ENCODE measurements around the gene SLC13A3.

Gene SLC13A3

GRCh38 chr20:46660487-46660886 lies 9.2 kb upstream of the SLC13A3 start:
- H3K4me3 ChIP-seq (replicated peaks; ENCODE audit: insufficient read depth, low read length) = no peak overlapping the region
- no peak for DNase-seq (ENCODE audit: low read depth in 1 of 2, low spot score in 1 of 2)
- TF ChIP-seq GABPA (IDR thresholded peaks at IDR 0.05; ENCODE audit: low read depth) = no peak
- TF ChIP-seq REST (IDR thresholded peaks at IDR 0.05; ENCODE audit: insufficient replicate concordance, low read depth) = no peak
- no peak for TF ChIP-seq CTCF (IDR thresholded peaks at IDR 0.05; ENCODE audit: insufficient read depth, low read length)
- no peak for TF ChIP-seq SPI1 (IDR thresholded peaks at IDR 0.05; ENCODE audit: borderline replicate concordance, low read depth)
- TF ChIP-seq POLR2AphosphoS5 (IDR thresholded peaks at IDR 0.05; ENCODE audit: low read depth) = no peak
- H3K27ac ChIP-seq (replicated peaks) = no peak overlapping the region
- no peaks in the 10 kb centered on the region for H3K27me3 ChIP-seq (ENCODE audit: insufficient read depth, poor library complexity, severe bottlenecking)

- H3K4me3 ChIP-seq (replicated peaks; ENCODE audit: insufficient read depth, low read length) = no peak overlapping the region
- TF ChIP-seq CTCF (IDR thresholded peaks at IDR 0.05; ENCODE audit: insufficient read depth, low read length) (no peak), SPI1 (IDR thresholded peaks at IDR 0.05; ENCODE audit: borderline replicate concordance, low read depth) (no peak), REST (IDR thresholded peaks at IDR 0.05; ENCODE audit: insufficient replicate concordance, low read depth) (no peak), GABPA (IDR thresholded peaks at IDR 0.05; ENCODE audit: low read depth) (no peak), POLR2AphosphoS5 (IDR thresholded peaks at IDR 0.05; ENCODE audit: low read depth) (no peak)
- DNase-seq (ENCODE audit: low read depth in 1 of 2, low spot score in 1 of 2) = no peak
Measured at GRCh38 chr20:46657618-46658017, 6.4 kb upstream of the SLC13A3 start.

GRCh38 chr20:46657137-46657536 lies 5.9 kb upstream of the SLC13A3 start:
- TF ChIP-seq CTCF (IDR thresholded peaks at IDR 0.05; ENCODE audit: insufficient read depth, low read length) = no peak
- TF ChIP-seq POLR2AphosphoS5 (IDR thresholded peaks at IDR 0.05; ENCODE audit: low read depth) = no peak
- TF ChIP-seq SPI1 (IDR thresholded peaks at IDR 0.05; ENCODE audit: borderline replicate concordance, low read depth) = no peak
- no peak for TF ChIP-seq REST (IDR thresholded peaks at IDR 0.05; ENCODE audit: insufficient replicate concordance, low read depth)
- no peak for TF ChIP-seq GABPA (IDR thresholded peaks at IDR 0.05; ENCODE audit: low read depth)

More at GRCh38 chr20:46657618-46658017, 6.4 kb upstream of the SLC13A3 start:
- Histone ChIP-seq H3K27me3 (ENCODE audit: insufficient read depth, poor library complexity, severe bottlenecking) (peaks cover 2% of the 10 kb centered on the region), H3K27ac (replicated peaks) (no peak overlapping the region)

More at GRCh38 chr20:46657137-46657536, 5.9 kb upstream of the SLC13A3 start:
- no peak for DNase-seq (ENCODE audit: low read depth in 1 of 2, low spot score in 1 of 2)
- Histone ChIP-seq H3K27ac (replicated peaks) (no peak overlapping the region), H3K4me3 (replicated peaks; ENCODE audit: insufficient read depth, low read length) (no peak overlapping the region), H3K27me3 (ENCODE audit: insufficient read depth, poor library complexity, severe bottlenecking) (peaks cover 3% of the 10 kb centered on the region)

Measured in HL-60 (cell line).